Esophagus muscularis mucosa (tissue), 4 donors: ENCODE measurements around the gene CFB. TPM values are rescaled to one million over a fixed set of nuclear protein-coding genes. Genes with fewer than 3 reads are reported as not detected.
A peak's percentile ranks its signal among the peaks of the same experiment; 100 is the strongest.

ENCODE experiments used
- DNase-seq: peaks from one replicate; pipeline ENCODE4 v3.0.0-alpha.2; 2017; ENCODE audit errors: extremely low spot score
- H3K27ac ChIP-seq, 4 donors: fragments of 200-600 bp; sonication (generic); replicated peaks in 1 of 4; 1 replicate in 3 of 4; 2 replicates in 1 of 4; pipeline ENCODE4 v1.5.1; 2016 to 2019; ENCODE audit warnings: mild to moderate bottlenecking in 1 of 4
- H3K27me3 ChIP-seq, 4 donors: fragments of 200-600 bp; sonication (generic); one replicate each; pipeline versions ENCODE4 v1.5.1 to v1.6.0; 2016 to 2019
- H3K36me3 ChIP-seq, 4 donors: fragments of 200-600 bp; sonication (generic); one replicate each; pipeline ENCODE4 v1.5.1; 2016 to 2019
- H3K4me1 ChIP-seq, 4 donors: fragments of 200-600 bp; sonication (generic); one replicate each; pipeline ENCODE4 v1.5.1; 2016 to 2019
- H3K4me3 ChIP-seq, 4 donors: fragments of 200-600 bp; sonication (generic); 1 replicate in 2 of 4; 2 replicates in 2 of 4; pipeline ENCODE4 v1.5.1; 2016 to 2019; ENCODE audit warnings: mild to moderate bottlenecking in 4 of 4, moderate library complexity in 1 of 4
- H3K9me3 ChIP-seq, 4 donors: fragments of 200-600 bp; sonication (generic); 1 replicate in 3 of 4; 2 replicates in 1 of 4; pipeline ENCODE4 v1.5.1; 2016 to 2019
- EP300 ChIP-seq: sonication (generic); formaldehyde crosslinking; IDR thresholded peaks from one replicate; pipeline ENCODE4 v1.6.1; 2017; ENCODE audit warnings: antibody characterized with exemption
- POLR2A ChIP-seq: fragments of 450-650 bp; IDR thresholded peaks from one replicate; pipeline ENCODE4 v1.6.1; 2017; ENCODE audit warnings: antibody characterized with exemption, moderate library complexity, mild to moderate bottlenecking, low read depth
- POLR2AphosphoS5 ChIP-seq, 2 donors: sonication (generic); formaldehyde crosslinking; IDR thresholded peaks; one replicate each; pipeline ENCODE4 v1.6.1; 2017; ENCODE audit warnings: antibody characterized with exemption in 2 of 2
- WGBS: methylation state at CpG from one replicate; pipeline ENCODE4 v1.1.5; 2018; 5-methylcytosine and 5-hydroxymethylcytosine counted together
- intact Hi-C: fragments of 100-400 bp; cut with DNase I; formaldehyde crosslinking; loops from one replicate; pipeline ENCODE4 v1.15.1; 2023
- total RNA-seq, 4 donors: library from RNA; depleted of rRNA; stranded (reverse); fragments of >200 nt; gene quantifications; one replicate each; pipeline versions ENCODE4 v1.1.0 to v1.2.1, GENCODE V29; 2016
- TF ChIP-seq, protein P1 (sequence below), 3 experiments: fragments of 200-600 bp in 2 of 3; fragments of 450-650 bp in 1 of 3; sonication (generic) in 2 of 3; IDR thresholded peaks; one replicate each; pipeline ENCODE4 v1.5.1; 2017 to 2019; ENCODE audit warnings: antibody characterized with exemption in 3 of 3, mild to moderate bottlenecking in 2 of 3, moderate library complexity in 1 of 3

CFB gene
- total RNA-seq, 4 donors from 2014 or later: 11.6 to 28.7 (median 12.7) TPM

GRCh38 chr6:31898383-31899011 is 47.4 kb upstream of the CFB start:
- Histone ChIP-seq H3K27ac (peak overlapping the region; percentile 86 to 92 (median 88)), H3K4me1 (peaks cover 33 to 59% (median 52%) of the 10 kb centered on the region in 4 donors), H3K27me3 (no peaks in the 10 kb centered on the region), H3K4me3 (peak overlapping the region; percentile 80 to 94 (median 88)), H3K9me3 (no peaks in the 10 kb centered on the region), H3K36me3 (peaks cover 15 to 22% (median 18%) of the 10 kb centered on the region in 4 donors)
- WGBS: 15% methylated on average over 8 of the region's 8 CpGs
- DNase-seq: no peak
- intact Hi-C loops: loop anchor here (5.0 kb wide), 1 partner anchor 54 kb away; no protein-coding TSS in a partner anchor
- TF ChIP-seq, protein P1, sequence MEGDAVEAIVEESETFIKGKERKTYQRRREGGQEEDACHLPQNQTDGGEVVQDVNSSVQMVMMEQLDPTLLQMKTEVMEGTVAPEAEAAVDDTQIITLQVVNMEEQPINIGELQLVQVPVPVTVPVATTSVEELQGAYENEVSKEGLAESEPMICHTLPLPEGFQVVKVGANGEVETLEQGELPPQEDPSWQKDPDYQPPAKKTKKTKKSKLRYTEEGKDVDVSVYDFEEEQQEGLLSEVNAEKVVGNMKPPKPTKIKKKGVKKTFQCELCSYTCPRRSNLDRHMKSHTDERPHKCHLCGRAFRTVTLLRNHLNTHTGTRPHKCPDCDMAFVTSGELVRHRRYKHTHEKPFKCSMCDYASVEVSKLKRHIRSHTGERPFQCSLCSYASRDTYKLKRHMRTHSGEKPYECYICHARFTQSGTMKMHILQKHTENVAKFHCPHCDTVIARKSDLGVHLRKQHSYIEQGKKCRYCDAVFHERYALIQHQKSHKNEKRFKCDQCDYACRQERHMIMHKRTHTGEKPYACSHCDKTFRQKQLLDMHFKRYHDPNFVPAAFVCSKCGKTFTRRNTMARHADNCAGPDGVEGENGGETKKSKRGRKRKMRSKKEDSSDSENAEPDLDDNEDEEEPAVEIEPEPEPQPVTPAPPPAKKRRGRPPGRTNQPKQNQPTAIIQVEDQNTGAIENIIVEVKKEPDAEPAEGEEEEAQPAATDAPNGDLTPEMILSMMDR (IDR thresholded peaks at IDR 0.05): no peak
- TF ChIP-seq POLR2AphosphoS5 (IDR thresholded peaks at IDR 0.05): peak; percentile 44 to 50

GRCh38 chr6:31899215-31899614 is 46.7 kb upstream of the CFB start:
- H3K9me3 ChIP-seq: no peaks in the 10 kb centered on the region
- H3K36me3 ChIP-seq: peaks cover 8 to 15% (median 12%) of the 10 kb centered on the region in 4 donors
- H3K4me1 ChIP-seq: peaks cover 33 to 66% (median 56%) of the 10 kb centered on the region in 4 donors
- no peak overlapping the region for H3K4me3 ChIP-seq
- intact Hi-C loops: loop anchor here (5.0 kb wide), 1 partner anchor 53 kb away; no protein-coding TSS in a partner anchor
- 72% methylated on average over 5 of the region's 5 CpGs for WGBS
- no peak for DNase-seq
- TF ChIP-seq, protein P1 (IDR thresholded peaks at IDR 0.05): no peak
- TF ChIP-seq EP300 (no peak), POLR2A (no peak), POLR2AphosphoS5 (IDR thresholded peaks at IDR 0.05) (no peak)
- peak overlapping the region in 2 of 4 donors; percentile 88 to 92 for H3K27ac ChIP-seq
- H3K27me3 ChIP-seq: no peaks in the 10 kb centered on the region

DNA sequence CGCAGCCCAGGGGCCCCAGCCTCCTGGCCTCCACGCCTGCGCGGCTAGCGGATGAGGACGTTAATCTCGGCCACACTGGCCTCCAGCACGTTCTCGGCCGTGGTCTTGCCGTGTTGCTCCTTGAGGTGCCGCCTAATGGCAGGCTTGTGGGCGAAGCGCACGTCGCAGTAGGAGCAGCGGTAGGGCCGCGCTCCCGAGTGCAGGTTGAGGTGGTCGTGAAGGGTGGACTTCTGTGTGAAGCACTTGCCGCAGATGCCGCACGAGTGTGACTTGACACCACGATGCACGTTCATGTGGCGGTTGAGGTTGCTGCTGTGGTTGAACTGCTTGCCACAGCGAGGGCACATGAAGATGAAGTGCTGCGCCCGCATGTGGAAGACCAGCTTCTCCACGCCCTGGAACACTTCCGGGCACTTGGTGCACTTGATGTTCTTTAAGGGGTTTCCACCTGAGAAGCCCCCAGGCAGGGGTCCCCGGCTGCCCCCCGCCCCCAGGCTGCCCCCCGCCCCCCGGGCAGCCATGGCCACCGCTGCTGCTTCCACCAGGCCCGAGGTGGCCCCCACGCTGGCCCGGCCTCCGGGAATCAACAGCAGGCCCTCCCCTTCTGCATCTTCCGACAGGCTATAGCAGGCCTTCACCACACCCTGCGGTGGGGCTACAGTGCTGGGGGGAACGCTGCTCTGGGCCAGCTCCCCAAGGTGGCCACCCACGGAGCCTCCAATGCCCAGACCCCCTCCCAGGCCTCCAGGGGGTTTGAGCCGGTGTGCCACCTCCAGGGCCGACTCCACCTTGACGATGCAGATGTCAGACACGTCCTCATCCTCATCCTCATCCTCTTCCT is 45.8 kb upstream of the CFB start:
- TF ChIP-seq POLR2A: no peak
- TF ChIP-seq EP300: no peak
- TF ChIP-seq, protein P1 (IDR thresholded peaks at IDR 0.05): no peak
- TF ChIP-seq POLR2AphosphoS5 (IDR thresholded peaks at IDR 0.05): no peak
- Histone ChIP-seq H3K36me3 (peaks cover 3 to 6% (median 4%) of the 10 kb centered on the region in 4 donors), H3K27ac (peak overlapping the region in 2 of 4 donors; percentile 86 to 92), H3K4me3 (no peak overlapping the region), H3K27me3 (no peaks in the 10 kb centered on the region), H3K4me1 (peaks cover 33 to 66% (median 56%) of the 10 kb centered on the region in 4 donors), H3K9me3 (no peaks in the 10 kb centered on the region)
- no peak for DNase-seq
- 84% methylated on average over 28 of the region's 49 CpGs for WGBS
- intact Hi-C loops: loop anchor here (5.0 kb wide), 1 partner anchor 52 kb away; no protein-coding TSS in a partner anchor

DNA sequence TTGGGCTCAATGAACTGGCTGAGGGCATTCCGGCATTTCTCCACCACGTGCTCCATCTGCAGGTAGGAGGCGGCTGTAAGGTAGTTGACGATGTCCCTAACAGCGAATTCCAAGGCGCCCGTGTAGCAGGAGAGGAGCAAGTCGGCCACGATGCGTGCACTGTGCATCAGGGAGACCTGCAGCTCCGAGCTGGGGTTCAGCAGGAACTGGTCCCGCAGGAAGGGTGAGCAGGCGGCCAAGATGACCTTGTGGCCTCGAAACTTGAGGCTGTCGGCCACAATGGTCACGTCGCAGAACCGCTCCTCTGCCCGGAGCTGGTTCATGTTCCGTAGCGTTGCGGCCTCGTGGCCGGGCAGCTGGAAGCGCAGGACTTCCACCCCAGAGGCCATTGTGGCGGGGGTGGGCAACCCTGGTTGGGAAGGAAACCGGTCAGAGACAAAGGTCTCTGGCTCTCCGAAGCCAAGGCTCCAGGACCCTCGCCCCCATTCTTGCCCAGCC is 44.9 kb upstream of the CFB start:
- intact Hi-C loops: no loop called here
- Histone ChIP-seq H3K27me3 (no peaks in the 10 kb centered on the region), H3K4me1 (peaks cover 33 to 65% (median 56%) of the 10 kb centered on the region in 4 donors), H3K9me3 (no peaks in the 10 kb centered on the region), H3K27ac (peak overlapping the region; percentile 80 to 89 (median 84)), H3K4me3 (peak overlapping the region; percentile 58 to 86 (median 75)), H3K36me3 (no peaks in the 10 kb centered on the region)
- 84% methylated on average over 6 of the region's 29 CpGs for WGBS
- no peak for TF ChIP-seq EP300
- TF ChIP-seq, protein P1 (IDR thresholded peaks at IDR 0.05): no peak
- no peak for TF ChIP-seq POLR2AphosphoS5 (IDR thresholded peaks at IDR 0.05)
- TF ChIP-seq POLR2A: no peak
- no peak for DNase-seq
